RCC 7860 (cell line): ENCODE data around the gene SLC4A1AP.
"Not testable (repeated sequence)": the region's sequence is repeated elsewhere in the genome, so short reads cannot be mapped to it uniquely, and the experiment has no call there.

Experiments
- DNase-seq: peaks from one replicate; pipeline ENCODE4 v3.0.0-alpha.2; 2015; ENCODE audit warnings: low spot score
- FAIRE-seq: peaks from 2 replicates; lab custom pipeline; 2012; peaks lifted over from hg19 to GRCh38; lab: Jason Lieb, UNC

SLC4A1AP gene

DNA sequence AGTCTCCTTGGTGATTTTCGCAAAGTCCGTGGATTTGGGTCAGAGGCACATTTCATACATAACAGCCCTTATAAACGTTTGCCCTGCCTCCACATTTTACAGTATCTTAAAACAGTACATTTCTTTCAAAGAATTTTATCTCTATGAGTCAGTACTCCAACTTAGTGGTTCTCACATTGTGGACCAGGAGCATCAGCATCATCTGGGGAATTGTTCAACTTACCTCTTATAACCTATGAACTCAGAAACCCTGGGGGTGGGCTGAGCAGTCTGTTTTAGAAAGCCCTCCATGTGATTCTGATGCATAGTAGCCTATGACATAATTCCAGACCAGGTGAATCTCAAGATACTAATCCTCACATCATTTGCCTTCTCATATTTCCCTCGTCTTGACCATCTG lies 12.6 kb upstream of the SLC4A1AP start:
- FAIRE-seq (no peak), DNase-seq (no peak)

DNA sequence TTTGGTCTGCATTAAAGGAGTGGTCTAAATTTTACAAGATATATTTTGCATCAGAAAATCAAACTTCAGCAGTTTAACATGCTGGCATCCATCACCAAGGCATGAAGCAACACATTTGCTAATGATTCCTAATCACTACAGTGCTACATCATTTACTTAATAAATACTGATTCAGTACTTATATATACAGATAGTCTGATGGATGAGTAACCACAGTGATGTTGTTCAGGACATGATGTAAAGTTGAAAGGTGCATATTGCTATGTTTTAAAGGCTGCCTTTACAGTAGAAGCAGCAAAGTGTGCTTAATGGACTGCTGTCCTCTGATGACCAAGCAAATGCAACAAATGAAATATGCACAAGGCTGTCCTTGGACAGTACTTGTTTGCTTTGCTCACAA lies 11.3 kb upstream of the SLC4A1AP start:
- FAIRE-seq (no peak), DNase-seq (no peak)

DNA sequence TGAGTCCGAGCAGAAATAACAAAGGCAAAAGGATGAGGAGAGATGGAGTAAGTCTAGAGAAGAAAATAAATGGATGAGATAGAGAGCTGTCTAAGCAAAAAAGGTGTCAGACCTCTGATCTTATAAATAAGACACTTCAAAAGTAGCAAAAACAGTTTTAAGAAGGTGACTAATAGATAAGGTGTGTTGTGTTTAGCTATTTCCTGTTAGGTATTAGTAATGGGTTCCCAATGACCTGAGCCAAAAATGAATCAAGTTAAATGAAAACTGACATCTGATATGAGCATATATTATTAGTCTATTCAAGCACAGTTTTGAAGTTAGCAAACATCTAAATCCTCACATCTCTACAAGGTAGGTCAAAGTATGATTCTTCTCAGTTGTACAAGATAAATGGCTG lies 10.9 kb upstream of the SLC4A1AP start:
- DNase-seq (no peak), FAIRE-seq (no peak)

DNA sequence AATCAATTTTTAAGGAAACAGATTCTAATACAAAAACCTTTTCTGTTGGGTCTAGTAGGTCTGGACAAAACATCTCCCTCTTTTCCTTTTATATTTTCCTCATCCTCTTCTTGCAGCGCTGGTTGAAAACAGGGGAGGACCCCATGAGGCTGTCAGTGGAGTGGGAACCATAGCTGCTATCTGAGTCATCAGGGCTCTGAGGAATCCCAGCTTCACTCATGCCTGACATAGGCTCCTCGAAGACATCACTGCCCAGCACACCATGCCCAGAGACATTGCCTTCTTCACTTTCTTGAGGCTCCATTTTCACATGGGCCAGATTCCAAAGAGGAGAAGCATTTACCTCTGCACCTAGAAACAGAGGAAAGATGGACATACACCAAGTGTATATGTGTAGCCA lies 10.3 kb upstream of the SLC4A1AP start:
- DNase-seq (peak; percentile 80), FAIRE-seq (peak; percentile 86)

DNA sequence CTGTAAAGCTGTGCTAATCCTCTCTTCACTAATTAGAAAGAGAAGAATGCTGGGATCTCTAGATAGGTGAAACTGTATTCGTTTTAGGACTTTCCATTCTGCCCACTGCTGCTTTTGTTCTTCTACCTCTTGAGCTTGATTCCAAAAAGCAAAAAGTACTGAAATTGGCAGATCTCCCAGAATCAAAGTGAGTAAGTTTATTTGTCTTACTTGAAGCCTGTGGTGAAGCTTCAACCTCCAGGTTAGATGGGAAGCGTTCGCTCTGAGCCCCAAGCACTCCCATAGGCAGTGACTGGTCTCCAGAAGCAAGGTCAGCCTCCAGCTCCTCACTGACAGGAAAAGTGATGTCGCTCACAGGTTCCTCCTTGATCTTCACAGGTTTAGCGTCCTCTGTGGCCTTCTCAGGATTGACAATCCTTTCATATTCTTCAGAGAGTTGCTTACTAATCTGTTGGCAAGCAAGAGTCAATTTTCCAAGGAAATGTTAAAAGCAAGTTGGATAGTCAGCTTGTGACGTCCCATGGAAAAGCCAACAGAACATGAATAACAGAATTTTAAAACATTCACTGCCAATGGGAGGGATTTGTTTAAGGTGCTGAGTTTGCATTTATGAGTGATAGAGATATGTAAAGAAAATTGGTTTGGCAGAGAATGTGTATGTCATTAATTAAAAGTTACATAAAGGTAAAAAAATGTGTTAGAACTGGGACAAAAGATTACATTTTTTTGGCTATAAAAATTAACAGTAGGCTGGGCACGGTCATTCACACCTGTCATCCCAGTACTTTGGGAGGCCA lies 8.3 kb upstream of the SLC4A1AP start:
- FAIRE-seq (no peak), DNase-seq (peak; percentile 45)

DNA sequence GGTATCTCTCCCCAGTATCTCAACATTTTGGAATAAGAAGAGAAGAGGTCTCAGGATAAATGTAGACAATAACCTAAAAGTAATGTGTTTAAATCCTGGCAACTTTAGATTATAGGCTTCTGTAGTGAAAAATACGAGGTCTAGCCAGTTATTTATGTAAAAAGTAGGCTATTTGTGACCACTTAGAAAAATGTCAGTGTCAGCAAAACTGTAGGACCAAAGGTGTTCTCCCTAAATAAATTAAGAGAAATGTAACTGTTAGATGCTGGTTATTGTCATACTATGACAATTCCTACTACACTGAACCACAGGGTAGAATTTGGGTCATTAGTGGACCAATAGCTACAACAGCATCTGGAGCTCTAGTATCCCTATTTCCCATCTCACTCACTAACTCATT lies 2.3 kb upstream of the SLC4A1AP start:
- DNase-seq (no peak), FAIRE-seq (no peak)

DNA sequence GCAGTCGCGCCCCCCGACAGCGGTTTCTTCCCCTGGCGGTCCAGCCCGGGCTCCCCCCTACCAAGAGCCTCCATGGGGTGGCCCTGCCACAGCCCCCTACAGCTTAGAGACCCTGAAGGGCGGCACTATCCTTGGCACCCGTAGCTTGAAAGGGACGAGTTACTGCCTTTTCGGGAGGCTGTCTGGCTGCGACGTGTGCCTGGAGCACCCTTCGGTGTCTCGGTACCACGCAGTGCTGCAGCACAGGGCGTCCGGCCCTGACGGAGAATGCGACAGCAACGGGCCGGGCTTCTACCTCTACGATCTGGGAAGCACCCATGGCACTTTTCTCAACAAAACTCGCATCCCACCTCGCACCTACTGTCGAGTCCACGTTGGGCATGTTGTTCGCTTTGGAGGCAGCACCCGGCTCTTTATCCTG lies 475 bp downstream of the SLC4A1AP start:
- DNase-seq (no peak), FAIRE-seq (no peak)

DNA sequence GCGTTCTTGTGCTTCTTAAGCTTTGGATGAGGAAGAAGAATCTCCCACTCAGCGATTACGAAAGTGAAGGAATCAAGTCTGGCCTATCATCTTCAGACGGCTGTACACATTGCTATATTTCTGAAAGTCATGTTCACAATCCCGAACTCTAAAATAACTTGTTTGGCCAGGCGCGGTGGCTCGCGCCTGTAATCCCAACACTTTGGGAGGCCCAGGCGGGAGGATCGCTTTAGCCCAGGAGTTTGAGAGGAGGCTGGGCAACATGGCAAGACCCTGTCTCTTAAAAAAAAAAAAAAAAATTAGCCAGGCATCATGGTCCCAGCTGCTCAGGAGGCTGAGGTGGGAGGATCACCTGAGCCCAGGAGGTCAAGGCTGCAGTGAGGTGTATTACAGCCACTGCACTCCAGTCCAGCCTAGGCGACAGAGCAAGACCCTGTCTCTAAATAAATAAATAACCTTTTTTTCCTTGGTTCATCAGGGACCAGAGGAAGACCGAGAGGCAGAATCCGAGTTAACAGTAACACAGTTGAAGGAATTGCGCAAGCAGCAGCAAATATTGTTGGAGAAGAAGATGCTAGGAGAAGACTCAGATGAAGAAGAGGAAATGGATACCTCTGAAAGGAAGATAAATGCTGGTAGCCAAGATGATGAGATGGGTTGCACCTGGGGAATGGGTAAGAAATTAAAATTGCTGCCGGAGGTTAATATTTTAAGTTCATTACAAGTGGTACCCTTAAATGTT lies 1.1 kb downstream of the SLC4A1AP start:
- no peak for DNase-seq
- no peak for FAIRE-seq

DNA sequence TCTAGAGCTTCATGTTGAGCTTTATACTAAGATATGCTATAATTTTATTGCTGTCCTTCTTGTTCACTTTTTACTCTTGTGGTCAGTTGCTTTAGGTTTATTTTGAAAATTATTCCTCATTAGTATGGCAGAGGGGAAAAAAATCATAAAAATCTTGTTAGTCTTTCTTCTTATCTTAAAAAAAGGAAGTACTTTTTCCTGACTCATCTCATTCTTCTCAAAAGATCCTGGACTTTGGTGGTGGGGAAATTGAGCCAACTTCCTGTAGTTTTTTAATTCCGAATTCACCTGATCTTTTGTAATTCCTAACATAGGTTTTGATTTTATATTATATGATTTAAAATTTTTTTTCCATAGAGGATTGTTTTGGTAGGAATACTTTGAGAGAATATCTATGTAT lies 3.8 kb downstream of the SLC4A1AP start:
- FAIRE-seq (no peak), DNase-seq (no peak)

DNA sequence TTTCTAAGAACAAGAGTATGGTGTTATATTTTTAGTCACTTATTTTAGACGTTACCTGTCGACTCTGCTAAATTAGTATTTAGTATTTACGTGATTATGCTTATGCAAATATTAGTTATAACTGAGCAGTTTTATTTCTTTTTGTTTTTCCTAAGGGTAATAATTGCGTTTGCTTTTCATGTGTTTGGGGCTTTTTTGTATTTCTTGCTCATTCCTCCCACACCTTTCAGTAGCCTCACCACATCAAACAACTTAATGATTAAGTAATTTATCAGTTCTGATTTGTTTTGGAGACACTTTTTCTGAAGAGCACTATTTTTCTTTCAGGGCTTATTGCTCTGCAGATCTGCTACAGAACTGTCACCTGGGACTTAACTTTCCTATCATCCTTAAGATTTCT lies 7.5 kb downstream of the SLC4A1AP start:
- FAIRE-seq: no peak

DNA sequence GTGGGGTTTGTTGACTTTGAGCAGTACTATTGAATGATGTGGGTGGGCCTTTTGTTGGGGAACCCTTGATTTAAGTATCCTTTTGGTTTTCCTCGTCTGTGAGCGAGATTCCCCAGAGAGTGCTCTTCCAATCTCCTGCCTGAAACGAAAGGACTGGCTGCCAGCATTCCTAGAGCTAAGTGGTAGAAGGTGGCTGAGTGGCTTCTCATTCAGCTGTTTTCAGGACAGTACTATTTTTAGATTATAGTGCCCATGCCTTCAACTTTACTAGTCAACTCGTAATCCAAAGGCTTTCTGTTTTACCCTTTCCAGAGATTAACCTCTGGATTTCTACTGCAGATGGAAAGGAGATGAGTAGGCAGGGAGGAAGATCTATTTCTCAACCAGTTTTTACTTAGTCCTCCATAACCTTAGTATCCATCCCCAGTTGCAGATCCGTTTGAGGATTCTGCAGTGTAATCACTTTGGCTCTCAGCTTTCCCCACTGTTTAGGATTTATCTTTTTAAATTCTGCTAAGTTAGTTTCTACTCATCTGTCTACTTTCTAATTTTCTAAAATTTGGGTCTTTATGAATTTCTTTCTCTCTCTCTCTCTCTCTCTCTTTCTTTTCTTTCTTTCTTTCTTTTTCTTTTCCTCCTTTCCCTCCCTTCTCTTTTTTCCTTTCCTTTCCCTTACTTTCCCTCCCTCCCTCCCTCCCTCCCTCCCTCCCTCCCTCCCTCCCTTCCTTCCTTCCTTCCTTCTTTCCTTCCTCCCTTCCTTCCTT lies 9.2 kb downstream of the SLC4A1AP start:
- no peak for FAIRE-seq
- DNase-seq: no peak

More for the DNA sequence above, 7.5 kb downstream of the SLC4A1AP start:
- no peak for DNase-seq

DNA sequence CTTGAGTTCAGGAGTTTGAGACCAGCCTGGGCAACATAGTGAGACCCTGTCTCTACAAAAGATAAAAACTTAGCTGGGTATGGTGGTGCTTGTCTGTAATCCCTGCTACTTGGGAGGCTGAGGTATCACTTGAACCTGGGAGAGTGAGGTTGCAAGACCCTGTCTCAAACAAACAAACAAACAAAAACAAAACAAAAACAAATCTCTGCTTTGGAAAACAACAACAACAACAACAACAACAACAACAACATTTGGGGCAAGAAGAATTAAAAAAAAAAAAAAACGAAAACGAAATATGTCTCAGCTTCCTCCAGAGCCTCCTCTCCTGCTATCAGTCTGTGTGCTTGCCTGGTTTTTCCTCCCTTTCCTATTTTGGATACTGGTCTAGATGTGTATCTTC lies 16.9 kb downstream of the SLC4A1AP start:
- no peak for FAIRE-seq

DNA sequence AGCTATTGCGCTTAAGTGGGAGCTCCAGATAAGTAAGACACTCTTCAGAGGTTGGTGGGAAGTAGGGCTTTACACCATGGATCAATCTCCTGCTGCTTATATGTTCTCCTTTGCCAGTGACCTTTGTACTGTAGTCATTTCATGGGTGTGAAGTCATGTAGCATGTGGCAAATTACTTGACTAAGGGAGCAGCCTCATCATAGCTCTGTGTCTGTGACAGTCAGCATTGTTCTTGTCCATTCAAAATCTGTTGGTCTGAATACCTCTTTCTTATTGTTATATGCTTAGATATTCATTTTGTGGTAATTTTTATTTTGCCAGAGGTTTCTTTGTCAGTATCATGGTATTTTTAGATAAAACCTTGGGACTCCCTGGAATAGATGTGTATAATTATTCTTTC lies 18.2 kb downstream of the SLC4A1AP start:
- peak; percentile 80 for DNase-seq
- FAIRE-seq: no peak

More for the DNA sequence above, 16.9 kb downstream of the SLC4A1AP start:
- DNase-seq: no peak

DNA sequence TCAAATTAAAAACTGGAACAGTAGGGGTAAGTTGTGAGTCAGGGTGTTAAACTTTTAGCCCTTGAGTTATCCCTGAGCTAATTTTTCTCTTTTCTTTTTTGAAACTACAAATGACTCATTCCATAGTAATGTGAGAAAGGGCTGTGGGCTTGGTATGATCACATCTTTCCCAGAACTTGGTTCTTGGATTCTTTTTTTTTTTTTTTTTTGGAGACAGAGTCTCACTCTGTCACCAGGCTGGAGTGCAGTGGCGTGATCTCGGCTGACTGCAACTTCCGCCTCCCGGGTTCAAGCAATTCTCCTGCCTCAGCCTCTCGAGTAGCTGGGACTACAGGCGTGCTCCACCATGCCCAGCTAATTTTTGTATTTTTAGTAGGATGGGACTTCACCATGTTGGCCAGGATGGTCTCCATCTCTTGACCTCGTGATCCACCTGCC lies 18.7 kb downstream of the SLC4A1AP start:
- DNase-seq (peak; percentile 93), FAIRE-seq (peak; percentile 98)

DNA sequence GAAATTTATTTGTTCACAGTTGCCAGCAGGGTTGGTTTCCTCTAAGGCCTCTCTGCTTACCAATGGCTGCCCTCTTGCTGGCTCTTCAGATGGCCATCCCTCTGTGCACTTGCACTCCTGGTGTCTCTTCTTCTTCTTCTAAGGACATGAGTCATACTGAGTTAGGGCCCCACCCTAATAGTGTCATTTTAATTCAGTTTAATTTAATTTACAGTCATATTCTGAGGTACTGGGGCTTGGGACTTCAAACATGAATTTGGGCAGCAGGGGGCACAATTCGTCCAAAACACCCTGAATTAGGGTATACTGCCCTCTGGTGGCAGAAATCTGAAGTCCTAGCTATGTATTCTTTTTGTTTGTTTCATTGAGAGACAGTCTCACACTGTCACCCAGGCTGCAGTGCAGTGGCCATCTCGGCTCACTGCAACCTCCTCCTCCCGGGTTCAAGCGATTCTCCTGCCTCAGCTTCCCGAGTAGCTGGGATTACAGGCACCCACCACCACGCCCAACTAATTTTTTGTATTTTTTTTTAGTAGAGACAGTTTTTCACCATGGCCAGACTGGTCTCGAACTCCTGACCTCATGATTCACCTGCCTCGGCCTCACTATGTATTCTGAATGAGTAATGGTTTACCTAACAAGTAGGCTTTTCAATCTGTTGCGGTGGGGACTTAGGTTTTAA lies 19.8 kb downstream of the SLC4A1AP start:
- peak; percentile 62 for FAIRE-seq
- peak; percentile 77 for DNase-seq

DNA sequence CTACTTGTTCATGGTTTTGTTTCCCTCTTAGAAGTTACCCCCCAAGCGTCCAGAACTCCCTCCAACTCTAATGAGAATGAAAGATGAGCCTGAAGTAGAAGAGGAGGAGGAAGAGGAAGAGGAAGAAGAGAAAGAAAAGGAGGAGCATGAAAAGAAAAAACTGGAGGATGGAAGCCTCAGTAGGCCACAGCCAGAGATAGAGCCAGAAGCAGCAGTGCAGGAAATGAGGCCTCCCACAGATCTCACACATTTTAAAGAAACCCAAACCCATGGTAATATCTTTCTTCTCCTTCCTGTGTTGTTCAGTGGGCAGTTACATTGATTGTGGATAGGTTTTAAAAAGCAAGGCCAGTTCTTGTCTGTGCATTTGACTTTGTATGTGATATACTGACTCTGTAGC lies 21.3 kb downstream of the SLC4A1AP start:
- DNase-seq, FAIRE-seq: not testable (repeated sequence)

DNA sequence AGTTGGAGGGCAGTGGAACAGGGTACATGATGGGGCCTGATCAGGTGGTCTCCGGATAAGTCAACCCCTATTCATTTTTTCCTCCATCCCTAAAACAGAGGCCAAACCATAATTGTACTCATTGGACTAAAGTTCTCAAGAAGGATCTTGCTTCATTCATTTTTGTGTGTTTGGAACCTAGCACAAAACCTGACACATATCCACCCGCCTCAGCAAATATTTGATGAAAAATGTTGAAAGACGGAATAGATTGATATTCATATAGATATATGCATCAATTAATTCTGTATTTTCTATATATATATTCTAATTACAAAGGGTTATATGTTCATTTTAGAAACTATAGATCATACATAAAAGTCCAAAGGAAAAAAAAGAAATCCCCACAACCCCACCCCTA lies 21.9 kb downstream of the SLC4A1AP start:
- no peak for FAIRE-seq
- no peak for DNase-seq

DNA sequence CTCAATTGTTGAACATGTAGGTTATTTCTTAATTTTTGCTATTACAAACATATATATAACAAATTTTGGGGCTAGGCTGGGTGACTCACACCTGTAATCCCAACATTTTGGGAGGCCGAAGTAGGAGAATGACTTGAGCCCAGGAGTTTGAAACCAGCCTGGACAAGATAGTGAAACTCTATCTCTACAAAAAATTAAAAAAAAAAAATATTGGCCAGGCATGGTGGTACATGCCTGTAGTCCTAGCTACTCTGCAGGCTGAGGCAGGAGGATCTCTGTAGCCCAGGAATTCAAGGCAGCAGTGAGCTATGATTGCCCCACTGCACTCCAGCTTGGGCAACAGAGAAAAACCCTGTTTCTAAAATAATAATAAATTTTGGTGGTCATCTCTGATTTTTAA lies 23.5 kb downstream of the SLC4A1AP start:
- FAIRE-seq (no peak), DNase-seq (no peak)

DNA sequence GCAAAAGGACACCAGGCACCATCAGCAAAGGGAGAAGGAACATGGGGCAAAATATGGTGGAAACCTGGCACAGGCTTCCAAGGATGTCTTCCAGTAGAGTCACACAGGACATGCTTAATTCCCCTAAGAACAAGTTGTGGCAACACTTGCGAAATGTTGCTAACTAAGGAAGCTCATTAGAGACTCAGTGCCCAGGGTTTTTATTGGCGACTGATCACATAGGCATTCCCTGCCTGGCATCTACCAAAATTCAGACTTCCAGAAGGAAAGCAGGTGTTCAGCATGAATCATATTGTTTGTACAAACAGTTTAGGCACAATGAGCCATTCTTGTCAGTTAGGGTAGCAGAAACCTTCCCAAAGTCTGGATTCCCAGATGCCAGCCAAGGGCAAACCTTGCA lies 25.7 kb downstream of the SLC4A1AP start:
- DNase-seq: no peak
- FAIRE-seq: no peak

DNA sequence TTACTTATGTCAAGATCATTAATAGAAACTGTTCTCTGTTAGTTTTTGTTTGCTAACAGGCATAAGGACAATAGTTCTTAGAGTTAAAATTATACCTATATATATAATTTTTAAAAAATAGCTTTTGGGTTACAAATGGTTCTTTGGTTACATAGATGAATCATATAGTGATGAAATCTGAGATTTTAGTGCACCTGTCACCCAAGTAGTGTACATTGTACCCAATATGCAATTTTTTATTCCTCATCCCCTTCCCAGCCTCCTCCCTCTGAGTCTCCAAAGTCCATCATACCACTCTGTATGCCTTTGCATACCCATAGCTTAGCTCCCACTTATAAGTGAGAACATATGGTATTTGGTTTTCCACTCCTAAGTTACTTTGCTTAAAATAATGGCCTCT lies 26.4 kb downstream of the SLC4A1AP start:
- FAIRE-seq (no peak), DNase-seq (no peak)

DNA sequence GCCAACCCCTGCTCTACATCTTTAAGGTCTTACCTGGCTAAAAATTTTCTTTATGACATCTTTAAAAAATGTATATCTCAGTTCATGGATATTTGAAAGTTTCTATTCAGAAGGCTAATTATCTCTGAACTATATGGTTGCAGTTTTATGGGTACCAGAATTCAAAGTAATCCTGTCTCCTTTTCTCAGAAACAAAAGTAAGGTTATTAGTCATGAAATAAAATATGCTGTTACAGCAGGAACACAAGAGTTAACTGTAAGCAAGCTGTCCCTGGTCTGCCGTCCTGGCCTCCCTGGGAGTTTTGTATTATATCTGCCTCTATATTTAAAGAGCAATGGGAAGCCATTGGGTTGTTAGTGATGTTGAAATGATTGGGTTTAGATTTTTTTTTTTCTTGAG lies 34.0 kb downstream of the SLC4A1AP start:
- FAIRE-seq (no peak), DNase-seq (no peak)
